K562 (cell line): ENCODE data around the gene DLK2. TPM values are rescaled to one million over a fixed set of nuclear protein-coding genes. Genes with fewer than 3 reads are reported as not detected.

ENCODE experiments used
- ATAC-seq: fragments of 200-7000 bp; cut with Tn5 transposase; 3 replicates; pipeline ENCODE4 v1.9.1; 2020; ENCODE audit warnings: moderate library complexity
- BruUV-seq: library from RNA; stranded (reverse); fragments of 400-500 nt; replicated peaks from 2 replicates; lab custom pipeline; 2021; lab: Mats Ljungman, UMichigan
- CTCF ChIA-PET: fragments of 300-600 bp; formaldehyde crosslinking; extraction: SDS; loops from one replicate; lab custom pipeline; 2021; ENCODE audit warnings: low intra/inter-chr PET ratio; lab: Yijun Ruan, JAX
- POLR2A ChIA-PET: fragments of 300-600, 350-650 bp; sonication (Branson Sonifier 250); formaldehyde crosslinking; extraction: SDS; loops from one replicate; lab custom pipeline; 2021; ENCODE audit warnings: antibody characterized with exemption, inconsistent platforms; lab: Yijun Ruan, JAX
- DNase-seq, 4 experiments: peaks; one replicate each; pipeline versions ENCODE4 v3.0.0 to v3.0.0-alpha.2; 2011 to 2018; ENCODE audit warnings: low spot score in 3 of 4, mixed read lengths in 3 of 4; ENCODE audit errors: extremely low read depth in 1 of 4
- FAIRE-seq: peaks from 2 replicates; lab custom pipeline; 2011; peaks lifted over from hg19 to GRCh38; lab: Jason Lieb, UNC
- H2AFZ ChIP-seq: 2 replicates; pipeline ENCODE4 v1.6.0; 2011; ENCODE audit warnings: low read depth, low read length, control low read depth, inconsistent platforms
- H3K27ac ChIP-seq: fragments of 200-600 bp; 3 replicates; pipeline ENCODE4 v1.8.0; 2011; ENCODE audit warnings: low read depth, mild to moderate bottlenecking, control low read depth, inconsistent platforms, low read length, moderate library complexity, mixed read lengths; ENCODE audit errors: extremely low read depth
- H3K27me3 ChIP-seq, 2 experiments: fragments of 300-600 bp in 1 of 2; 2 replicates in 1 of 2; 3 replicates in 1 of 2; pipeline versions ENCODE4 v1.6.0 to v1.8.0; 2011; ENCODE audit warnings: inconsistent platforms in 2 of 2, low read length in 2 of 2, mild to moderate bottlenecking in 1 of 2, mixed read lengths in 1 of 2, moderate library complexity in 1 of 2; ENCODE audit not compliant: control insufficient read depth in 2 of 2, insufficient read depth in 2 of 2
- H3K36me3 ChIP-seq: fragments of 300-600 bp; 3 replicates; pipeline ENCODE4 v1.8.0; 2011; ENCODE audit warnings: mild to moderate bottlenecking, low read length, inconsistent platforms; ENCODE audit not compliant: control insufficient read depth, insufficient read depth
- H3K4me1 ChIP-seq, 2 experiments: fragments of 200-600 bp in 1 of 2; replicated peaks in 1 of 2; 2 replicates in 1 of 2; 3 replicates in 1 of 2; pipeline versions ENCODE4 v1.5.1 to v1.8.0; 2011; ENCODE audit warnings: inconsistent platforms in 2 of 2, low read length in 2 of 2, mild to moderate bottlenecking in 1 of 2, mixed read lengths in 1 of 2, moderate library complexity in 1 of 2; ENCODE audit not compliant: control insufficient read depth in 2 of 2, insufficient read depth in 2 of 2
- H3K4me2 ChIP-seq: 2 replicates; pipeline ENCODE4 v1.6.1; 2011; ENCODE audit warnings: low read length, control low read depth, inconsistent platforms, mixed read lengths; ENCODE audit not compliant: insufficient read depth
- H3K4me3 ChIP-seq: fragments of 200-600 bp; sonication (generic), shearing (Covaris generic); 2 replicates; pipeline ENCODE4 v1.5.1; 2016; ENCODE audit warnings: control low read depth, inconsistent platforms
- H3K79me2 ChIP-seq: fragments of 200-600 bp; 3 replicates; pipeline ENCODE4 v1.8.0; 2011; ENCODE audit warnings: low read length, inconsistent platforms; ENCODE audit not compliant: control insufficient read depth, insufficient read depth
- H3K9ac ChIP-seq, 2 experiments: 2 replicates each; pipeline versions ENCODE4 v1.6.0 to v1.6.1; 2011; ENCODE audit warnings: low read depth in 2 of 2, low read length in 2 of 2, control low read depth in 1 of 2, inconsistent platforms in 1 of 2, mild to moderate bottlenecking in 1 of 2, mixed read lengths in 1 of 2; ENCODE audit not compliant: insufficient read depth in 1 of 2
- H3K9me1 ChIP-seq: one replicate; pipeline ENCODE4 v1.6.0; 2011; ENCODE audit warnings: inconsistent platforms, mild to moderate bottlenecking, low read length, moderate library complexity; ENCODE audit not compliant: control insufficient read depth, insufficient read depth
- H3K9me3 ChIP-seq: replicated peaks from 2 replicates; pipeline ENCODE4 v1.5.1; 2011; ENCODE audit warnings: low read depth, low read length, inconsistent platforms; ENCODE audit not compliant: control insufficient read depth, insufficient read depth
- H4K20me1 ChIP-seq: replicated peaks from 2 replicates; pipeline ENCODE4 v1.6.1; 2011; ENCODE audit warnings: low read length, inconsistent platforms, mixed read lengths; ENCODE audit not compliant: control insufficient read depth, insufficient read depth
- BHLHE40 ChIP-seq: IDR thresholded peaks from 2 replicates; pipeline ENCODE4 v1.6.1; 2011; ENCODE audit warnings: low read length, improper control_type of control experiment
- FOSL1 ChIP-seq: fragments of 200-800 bp; sonication (Bioruptor generic); conservative IDR thresholded peaks from 2 replicates; pipeline ENCODE4 v1.6.1; 2016; ENCODE audit warnings: missing genetic modification characterization, missing compliant biosample characterization
- JUND ChIP-seq, 2 experiments: IDR thresholded peaks; 2 replicates in 1 of 2; 3 replicates in 1 of 2; pipeline ENCODE4 v1.6.1; 2011; ENCODE audit warnings: borderline replicate concordance in 2 of 2, low read depth in 2 of 2, low read length in 2 of 2, improper control_type of control experiment in 1 of 2, missing biosample characterization in 1 of 2, missing genetic modification characterization in 1 of 2, missing genetic modification reagents in 1 of 2
- MAFG ChIP-seq: fragments of 450-650 bp; conservative IDR thresholded peaks from 2 replicates; pipeline ENCODE4 v1.6.1; 2016; ENCODE audit warnings: missing genetic modification characterization, missing compliant biosample characterization
- NCOA4 ChIP-seq: fragments of 450-650 bp; IDR thresholded peaks from 2 replicates; pipeline ENCODE4 v1.6.1; 2018; ENCODE audit warnings: mild to moderate bottlenecking; ENCODE audit not compliant: partially characterized antibody
- NFIX ChIP-seq: fragments of 250-450 bp; sonication (Bioruptor Pico); IDR thresholded peaks from 2 replicates; pipeline ENCODE4 v1.4.0; 2020; ENCODE audit warnings: low read depth, mild to moderate bottlenecking, moderate library complexity
- REST ChIP-seq, 2 experiments: fragments of 450-650 bp; formaldehyde crosslinking in 1 of 2; IDR thresholded peaks; 2 replicates each; pipeline versions ENCODE4 v1.4.0 to v1.6.1; 2014 to 2020; ENCODE audit warnings: mild to moderate bottlenecking in 2 of 2, borderline replicate concordance in 1 of 2, low read depth in 1 of 2
- SMAD1 ChIP-seq: fragments of 150-350 bp; IDR thresholded peaks from 2 replicates; pipeline ENCODE4 v1.6.1; 2014; ENCODE audit warnings: low read length, low read depth; ENCODE audit not compliant: partially characterized antibody
- SRSF9 ChIP-seq: fragments of 200-400 bp; formaldehyde crosslinking; IDR thresholded peaks from 2 replicates; pipeline ENCODE4 v1.6.1; 2017; ENCODE audit warnings: low read depth, low read length, borderline replicate concordance
- YY1 ChIP-seq, 3 experiments: IDR thresholded peaks; 2 replicates each; pipeline ENCODE4 v1.6.1; 2011; ENCODE audit warnings: low read length in 2 of 3, mild to moderate bottlenecking in 2 of 3, moderate library complexity in 2 of 3, borderline replicate concordance in 1 of 3, control low read depth in 1 of 3, low read depth in 1 of 3; ENCODE audit not compliant: insufficient read depth in 3 of 3, insufficient replicate concordance in 2 of 3, control insufficient read depth in 1 of 3, insufficient read length in 1 of 3; ENCODE audit errors: extremely low read depth in 1 of 3
- ZNF24 ChIP-seq: fragments of 450-650 bp; IDR thresholded peaks from 2 replicates; pipeline ENCODE4 v1.6.1; 2016
- ZNF785 ChIP-seq: fragments of 250-450 bp; sonication (Bioruptor Pico); IDR thresholded peaks from 2 replicates; pipeline ENCODE4 v1.4.0; 2020; ENCODE audit warnings: mild to moderate bottlenecking
- WGBS: fragments of 100-300 bp; shearing (Covaris generic); methylation state at CpG from one replicate; pipeline ENCODE4 v1.1.6; 2016; ENCODE audit warnings: low coverage, mixed read lengths; ENCODE audit not compliant: insufficient coverage; ENCODE audit errors: missing lambda C conversion rate; 5-methylcytosine and 5-hydroxymethylcytosine counted together
- in situ Hi-C: fragments of 300-500 bp; cut with MboI; formaldehyde crosslinking; loops from 4 replicates; pipeline ENCODE4 v1.15.0; 2018; ENCODE audit warnings: inconsistent platforms, mixed read lengths
- intact Hi-C: fragments of 100-400 bp; cut with micrococcal nuclease; formaldehyde crosslinking; loops from 2 replicates; pipeline ENCODE4 v1.14.2; 2022
- polyA plus RNA-seq, 8 experiments: library from polyadenylated mRNA; depleted of rRNA in 4 of 8; stranded (reverse) in 5 of 8; unstranded in 3 of 8; fragments of >200 nt; fragmentation: Nextera tagmentation in 2 of 8; fragmentation: Illumina TruSeq in 1 of 8; extraction: Ambion mirVana in 2 of 8; extraction: Trizol in 1 of 8; gene quantifications; 2 replicates each; pipeline versions ENCODE4 v1.2.1 to v1.2.3, GENCODE V29; 2011 to 2014; ENCODE audit warnings: inconsistent platforms in 1 of 8, missing spikeins in 1 of 8
- total RNA-seq, 7 experiments: library from RNA; depleted of rRNA in 6 of 7; stranded (reverse); fragments of >200 nt in 6 of 7; fragmentation: Illumina TruSeq in 2 of 7; extraction: Trizol in 2 of 7; gene quantifications; 2 replicates each; pipeline versions ENCODE4 v1.2.1 to v1.2.3, GENCODE V29; 2011 to 2021; ENCODE audit warnings: low replicate concordance in 1 of 7

The DLK2 gene
- total and polyA plus RNA-seq, 9 of the 15 experiments (the other 6 are each of a cell fraction or from before 2014, with no cell fraction given): 0.11 to 0.53 (median 0.29) TPM; not detected in 3

- 34% methylated on average over 5 of the region's 5 CpGs for WGBS
- Histone ChIP-seq H4K20me1 (peaks cover 3% of the 10 kb centered on the region), H3K79me2 (no peaks in the 10 kb centered on the region), H3K36me3 (peaks cover 23% of the 10 kb centered on the region; the same call in 2 of the 3 replicates), H3K9me3 (no peaks in the 10 kb centered on the region), H3K27ac (no peak overlapping the region), H2AFZ (no peak overlapping the region), H3K9ac (no peak overlapping the region; a peak in 1 of 4 replicates), H3K4me3 (no peak overlapping the region), H3K27me3 (no peaks in the 10 kb centered on the region), H3K9me1 (no peaks in the 10 kb centered on the region), H3K4me1 (peaks cover 6 to 7% of the 10 kb centered on the region in 2 experiments; a peak in 3 of 5 replicates), H3K4me2 (no peak overlapping the region)
- in situ Hi-C loops (no loop called here), intact Hi-C loops (no loop called here)
- DNase-seq: peak in 3 of 4 experiments; percentile 38 to 61 (median 53)
- CTCF ChIA-PET: no interaction called here
- POLR2A ChIA-PET: interaction anchor here (0.6 to 2.4 kb wide), 8 partner anchors 7 to 483 kb away, joined by 3 to 12 read pairs (median 3); partner anchors contain the start of genes ABCC10 and CUL9
- ATAC-seq: peak; percentile 40
- no TSS peak for BruUV-seq
- FAIRE-seq: peak; percentile 81
- TF ChIP-seq NCOA4 (no peak), BHLHE40 (peak; percentile 54; the same call in 1 of the 2 replicates), SRSF9 (no peak), MAFG (tag) (no peak), FOSL1 (peak; percentile 70), ZNF785 (CRISPR knock-in tag) (no peak), YY1 (IDR thresholded peaks at IDR 0.05; ENCODE audit: borderline replicate concordance in 1 of 3, control insufficient read depth in 1 of 3, extremely low read depth in 1 of 3, insufficient read depth in 3 of 3, insufficient read length in 1 of 3, insufficient replicate concordance in 2 of 3, low read depth in 1 of 3, low read length in 2 of 3) (peak in 1 of 3 experiments; percentile 44), REST (IDR thresholded peaks at IDR 0.05; ENCODE audit: borderline replicate concordance) (no peak), REST (CRISPR knock-in tag; IDR thresholded peaks at IDR 0.05; ENCODE audit: low read depth) (no peak), SMAD1 (peak; percentile 34), NFIX (CRISPR knock-in tag) (peak; percentile 84), JUND (IDR thresholded peaks at IDR 0.05; ENCODE audit: borderline replicate concordance, low read depth, low read length) (peak; percentile 65), JUND (tag; IDR thresholded peaks at IDR 0.05; ENCODE audit: borderline replicate concordance, low read depth, low read length) (0 out of 3 replicates have a peak, but pooled peaks have one; percentile 49), ZNF24 (no peak)
These were observed 18.6 kb downstream of the DLK2 start for GRCh38 chr6:43436577-43437282.
